ENCODE results near the gene PAGE2.
"Not testable (repeated sequence)": the region's sequence is repeated elsewhere in the genome, so short reads cannot be mapped to it uniquely, and the experiment has no call there.

Gene PAGE2

DNA sequence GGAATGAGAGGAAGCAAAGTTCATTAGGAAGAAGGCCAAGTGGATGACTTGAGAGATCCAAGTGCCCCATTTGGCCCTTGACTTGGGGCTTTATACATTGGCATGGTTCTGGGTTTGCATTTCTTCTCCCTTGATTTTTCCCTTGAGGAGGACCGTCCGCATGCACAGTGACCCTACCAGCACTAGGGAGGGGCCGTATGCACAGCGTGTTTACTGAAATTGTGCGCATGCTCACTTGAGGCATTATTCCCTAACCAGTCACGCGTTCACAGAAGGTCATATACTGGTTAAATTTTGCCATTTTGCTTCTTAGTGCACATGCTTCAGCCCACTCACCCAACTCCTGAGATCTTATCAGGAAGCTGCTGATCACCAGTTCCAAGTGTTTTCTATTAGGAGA is 35.1 kb downstream of the PAGE2 start:
- TF ChIP-seq, protein P1, sequence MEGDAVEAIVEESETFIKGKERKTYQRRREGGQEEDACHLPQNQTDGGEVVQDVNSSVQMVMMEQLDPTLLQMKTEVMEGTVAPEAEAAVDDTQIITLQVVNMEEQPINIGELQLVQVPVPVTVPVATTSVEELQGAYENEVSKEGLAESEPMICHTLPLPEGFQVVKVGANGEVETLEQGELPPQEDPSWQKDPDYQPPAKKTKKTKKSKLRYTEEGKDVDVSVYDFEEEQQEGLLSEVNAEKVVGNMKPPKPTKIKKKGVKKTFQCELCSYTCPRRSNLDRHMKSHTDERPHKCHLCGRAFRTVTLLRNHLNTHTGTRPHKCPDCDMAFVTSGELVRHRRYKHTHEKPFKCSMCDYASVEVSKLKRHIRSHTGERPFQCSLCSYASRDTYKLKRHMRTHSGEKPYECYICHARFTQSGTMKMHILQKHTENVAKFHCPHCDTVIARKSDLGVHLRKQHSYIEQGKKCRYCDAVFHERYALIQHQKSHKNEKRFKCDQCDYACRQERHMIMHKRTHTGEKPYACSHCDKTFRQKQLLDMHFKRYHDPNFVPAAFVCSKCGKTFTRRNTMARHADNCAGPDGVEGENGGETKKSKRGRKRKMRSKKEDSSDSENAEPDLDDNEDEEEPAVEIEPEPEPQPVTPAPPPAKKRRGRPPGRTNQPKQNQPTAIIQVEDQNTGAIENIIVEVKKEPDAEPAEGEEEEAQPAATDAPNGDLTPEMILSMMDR (IDR thresholded peaks at IDR 0.05), result no peak
- no peak overlapping the region for H3K27ac ChIP-seq
- no peak for DNase-seq (ENCODE audit: low spot score)
- no peak overlapping the region for H3K4me3 ChIP-seq

DNA sequence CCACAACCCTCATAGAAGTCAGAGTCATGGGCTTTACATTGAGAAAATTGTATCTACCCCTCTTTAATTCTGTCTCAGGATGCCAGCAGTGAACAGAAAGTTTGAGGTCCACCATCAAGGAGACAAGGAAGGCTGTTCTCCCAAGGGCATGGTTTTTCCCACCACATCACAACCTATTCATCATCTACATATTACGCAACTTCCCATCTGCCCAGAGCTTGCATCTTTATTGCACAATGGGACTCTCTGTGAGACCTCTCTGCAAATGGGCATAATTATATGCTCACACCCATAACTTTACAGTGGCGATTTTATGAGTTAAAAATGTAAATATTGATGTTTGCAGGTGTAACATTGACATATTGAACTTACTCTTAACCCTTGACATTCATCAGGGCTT is 38.9 kb downstream of the PAGE2 start:
- no peak overlapping the region for H3K27ac ChIP-seq
- H3K4me3 ChIP-seq, result no peak overlapping the region
- DNase-seq (ENCODE audit: low spot score), result no peak
- TF ChIP-seq, protein P1 (IDR thresholded peaks at IDR 0.05), result no peak

DNA sequence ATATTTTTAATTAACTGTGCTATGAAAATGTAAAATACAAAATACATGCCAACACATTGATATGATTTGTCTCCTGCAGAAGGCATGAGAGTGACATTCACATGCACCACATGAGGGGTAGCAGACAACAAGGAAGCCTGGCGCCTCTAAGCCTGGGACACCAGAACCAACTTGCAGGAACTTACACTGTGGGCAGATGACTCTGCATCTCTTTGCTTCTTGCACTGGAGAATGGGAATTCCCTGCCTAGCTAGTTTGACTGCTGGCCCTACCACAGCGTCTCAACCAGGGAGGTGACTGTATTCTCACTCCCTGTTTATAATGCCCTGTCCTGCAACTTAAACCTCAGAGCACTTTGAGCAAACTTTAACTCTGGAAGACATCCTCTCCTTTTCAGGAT is 40.5 kb downstream of the PAGE2 start:
- no peak overlapping the region for H3K27ac ChIP-seq
- H3K4me3 ChIP-seq, result no peak overlapping the region
- no peak for DNase-seq (ENCODE audit: low spot score)
- TF ChIP-seq, protein P1 (IDR thresholded peaks at IDR 0.05), result no peak

DNA sequence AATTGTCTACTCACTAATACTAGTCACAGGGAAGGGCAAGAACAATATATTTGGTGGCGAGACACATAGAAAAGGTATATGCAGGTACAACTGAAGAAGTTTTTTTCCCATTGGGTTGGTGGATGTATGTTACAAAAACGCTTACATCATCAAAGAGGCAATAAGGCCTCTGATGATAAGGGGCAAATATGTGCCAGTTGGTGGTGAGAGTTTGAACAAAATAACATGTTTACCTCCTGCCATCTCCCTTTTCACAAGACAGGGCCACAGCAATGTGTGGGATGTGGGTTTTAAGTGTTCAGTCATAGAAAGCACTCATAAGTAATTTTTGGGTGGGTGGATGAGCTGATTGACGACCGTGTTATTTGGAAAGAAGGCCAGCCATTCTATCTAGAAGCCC is 41.7 kb downstream of the PAGE2 start:
- no peak for DNase-seq (ENCODE audit: low spot score)
- TF ChIP-seq, protein P1 (IDR thresholded peaks at IDR 0.05), result no peak
- no peak overlapping the region for H3K4me3 ChIP-seq
- H3K27ac ChIP-seq, result no peak overlapping the region

DNA sequence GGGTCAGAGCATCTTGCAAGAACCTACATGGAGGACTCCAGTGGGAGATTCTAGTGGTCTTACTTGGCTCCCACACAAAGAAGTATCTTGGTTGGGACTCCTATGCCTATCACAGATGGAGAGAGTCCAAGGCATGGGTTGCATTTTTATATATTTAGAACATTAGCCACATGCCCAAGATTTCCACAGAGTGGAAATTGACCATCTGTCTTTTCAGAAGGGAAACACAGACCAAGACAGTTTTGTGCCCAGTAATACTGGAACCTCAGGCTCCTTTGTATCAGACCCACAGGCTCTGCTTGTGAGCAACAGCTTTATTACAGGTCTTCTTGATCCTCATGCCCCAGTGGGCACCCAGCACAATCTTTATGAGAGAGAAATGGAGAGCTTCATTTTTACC is 43.6 kb downstream of the PAGE2 start:
- DNase-seq (ENCODE audit: low spot score), result no peak
- TF ChIP-seq, protein P1 (IDR thresholded peaks at IDR 0.05), result no peak
- Histone ChIP-seq H3K4me3 (no peak overlapping the region), H3K27ac (no peak overlapping the region)

DNA sequence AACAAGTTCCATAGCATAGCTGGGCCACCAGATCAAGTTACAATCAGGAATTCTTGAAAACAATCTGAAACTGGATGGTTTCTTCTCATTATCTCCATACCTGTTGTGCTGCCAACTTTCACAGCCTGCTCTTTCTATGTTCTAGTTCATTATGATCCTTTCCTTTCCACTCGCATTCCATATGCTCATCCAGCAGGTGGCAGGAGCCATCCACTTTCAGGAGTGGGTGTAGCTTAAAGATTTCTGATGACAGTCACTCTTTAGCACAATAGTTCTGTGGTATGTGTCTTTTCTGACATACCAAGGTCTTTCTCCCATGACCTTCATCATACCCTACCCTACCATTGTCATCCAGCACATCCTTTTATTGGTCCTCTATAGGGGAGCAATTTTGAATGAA is 46.4 kb downstream of the PAGE2 start:
- no peak for DNase-seq (ENCODE audit: low spot score)
- TF ChIP-seq, protein P1 (IDR thresholded peaks at IDR 0.05), result no peak
- Histone ChIP-seq H3K27ac (no peak overlapping the region), H3K4me3 (no peak overlapping the region)

DNA sequence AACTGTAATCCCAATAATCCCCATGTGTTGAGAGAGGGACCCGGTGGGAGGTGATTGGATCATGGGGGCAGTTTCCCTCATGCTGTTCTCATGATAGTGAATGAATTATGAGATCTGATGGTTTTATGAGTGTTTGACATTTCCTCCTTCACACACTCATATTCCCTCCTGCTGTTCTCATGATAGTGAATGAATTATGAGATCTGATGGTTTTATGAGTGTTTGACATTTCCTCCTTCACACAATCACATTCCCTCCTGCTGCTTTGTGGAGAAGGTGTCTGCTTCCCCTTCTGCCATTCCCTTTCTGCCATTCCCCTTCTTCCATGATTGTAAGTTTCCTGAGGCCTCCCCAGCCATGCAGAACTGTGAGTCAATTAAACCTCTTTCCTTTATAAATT is 52.0 kb downstream of the PAGE2 start:
- not testable (repeated sequence) for DNase-seq (ENCODE audit: low spot score); H3K27ac ChIP-seq; H3K4me3 ChIP-seq

Data from coronary artery (tissue), 2 donors.